SK-N-SH (cell line): ENCODE measurements around the gene RAB7B.

Source experiments
- CTCF ChIP-seq: fragments of 200-600 bp; sonication (generic); IDR thresholded peaks from 2 replicates; pipeline ENCODE4 v1.6.1; 2017; ENCODE audit warnings: antibody characterized with exemption, mild to moderate bottlenecking, moderate library complexity
- POLR2AphosphoS5 ChIP-seq: IDR thresholded peaks from 2 replicates; pipeline ENCODE4 v1.6.1; 2012; ENCODE audit warnings: low read depth, low read length

- TF ChIP-seq CTCF (no peak), POLR2AphosphoS5 (no peak)
Observed at GRCh38 chr1:206005778-206006180, 2.6 kb upstream of the RAB7B start.
